ENCODE data around the gene IREB2. TPM values are rescaled to one million over a fixed set of nuclear protein-coding genes. Genes with fewer than 3 reads are reported as not detected.

The IREB2 gene, protein sequence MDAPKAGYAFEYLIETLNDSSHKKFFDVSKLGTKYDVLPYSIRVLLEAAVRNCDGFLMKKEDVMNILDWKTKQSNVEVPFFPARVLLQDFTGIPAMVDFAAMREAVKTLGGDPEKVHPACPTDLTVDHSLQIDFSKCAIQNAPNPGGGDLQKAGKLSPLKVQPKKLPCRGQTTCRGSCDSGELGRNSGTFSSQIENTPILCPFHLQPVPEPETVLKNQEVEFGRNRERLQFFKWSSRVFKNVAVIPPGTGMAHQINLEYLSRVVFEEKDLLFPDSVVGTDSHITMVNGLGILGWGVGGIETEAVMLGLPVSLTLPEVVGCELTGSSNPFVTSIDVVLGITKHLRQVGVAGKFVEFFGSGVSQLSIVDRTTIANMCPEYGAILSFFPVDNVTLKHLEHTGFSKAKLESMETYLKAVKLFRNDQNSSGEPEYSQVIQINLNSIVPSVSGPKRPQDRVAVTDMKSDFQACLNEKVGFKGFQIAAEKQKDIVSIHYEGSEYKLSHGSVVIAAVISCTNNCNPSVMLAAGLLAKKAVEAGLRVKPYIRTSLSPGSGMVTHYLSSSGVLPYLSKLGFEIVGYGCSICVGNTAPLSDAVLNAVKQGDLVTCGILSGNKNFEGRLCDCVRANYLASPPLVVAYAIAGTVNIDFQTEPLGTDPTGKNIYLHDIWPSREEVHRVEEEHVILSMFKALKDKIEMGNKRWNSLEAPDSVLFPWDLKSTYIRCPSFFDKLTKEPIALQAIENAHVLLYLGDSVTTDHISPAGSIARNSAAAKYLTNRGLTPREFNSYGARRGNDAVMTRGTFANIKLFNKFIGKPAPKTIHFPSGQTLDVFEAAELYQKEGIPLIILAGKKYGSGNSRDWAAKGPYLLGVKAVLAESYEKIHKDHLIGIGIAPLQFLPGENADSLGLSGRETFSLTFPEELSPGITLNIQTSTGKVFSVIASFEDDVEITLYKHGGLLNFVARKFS
- total RNA-seq = 11.4 and 20.7 TPM in 2 replicates

GRCh38 chr15:78437762-78438618 is at the start of gene IREB2:
Gene IREB2, plus strand, starts transcription at chr15:78438216. Its CDS starts 122 bp downstream, at chr15:78438338.

GRCh38 chr15:78506971-78507830 is 69.2 kb downstream of the IREB2 start, which contains the start of gene HYKK:
Gene HYKK, plus strand, starts transcription at chr15:78507577. Its CDS starts 5,512 bp downstream, at chr15:78513089.

GRCh38 chr15:78540141-78540870 is 102.3 kb downstream of the IREB2 start, which contains the start of gene PSMA4:
Gene PSMA4, plus strand, starts transcription at chr15:78540444. Its CDS starts 1,484 bp downstream, at chr15:78541928.

Other genes starting within 250 kb of the IREB2 start
- 0.16 and 0.51 TPM in 2 replicates for gene ACSBG1, start 203.7 kb upstream of the IREB2 start, total RNA-seq
- gene DNAJA4, start 173.7 kb upstream of the IREB2 start, total RNA-seq = 3.0 and 6.2 TPM in 2 replicates
- 47.7 and 54.1 TPM in 2 replicates for gene SKIC8, start 138.6 kb upstream of the IREB2 start, total RNA-seq
- gene CRABP1, start 97.9 kb upstream of the IREB2 start, total RNA-seq = not detected in 2 replicates
- gene HYKK, start 69.4 kb downstream of the IREB2 start, total RNA-seq = 4.7 and 5.1 TPM in 2 replicates
- gene PSMA4, start 102.2 kb downstream of the IREB2 start, total RNA-seq = 143 and 200 TPM in 2 replicates
- gene CHRNA5, start 127.3 kb downstream of the IREB2 start, total RNA-seq = 1.8 and 6.0 TPM in 2 replicates
- 0.13 TPM in 1 of 2 replicates, not detected in the other for gene CHRNA3, start 182.8 kb downstream of the IREB2 start, total RNA-seq
- 0.13 TPM in 1 of 2 replicates, not detected in the other for gene CHRNB4, start 203.0 kb downstream of the IREB2 start, total RNA-seq